ENCODE data around the gene ANKS1B.

Gene ANKS1B

DNA sequence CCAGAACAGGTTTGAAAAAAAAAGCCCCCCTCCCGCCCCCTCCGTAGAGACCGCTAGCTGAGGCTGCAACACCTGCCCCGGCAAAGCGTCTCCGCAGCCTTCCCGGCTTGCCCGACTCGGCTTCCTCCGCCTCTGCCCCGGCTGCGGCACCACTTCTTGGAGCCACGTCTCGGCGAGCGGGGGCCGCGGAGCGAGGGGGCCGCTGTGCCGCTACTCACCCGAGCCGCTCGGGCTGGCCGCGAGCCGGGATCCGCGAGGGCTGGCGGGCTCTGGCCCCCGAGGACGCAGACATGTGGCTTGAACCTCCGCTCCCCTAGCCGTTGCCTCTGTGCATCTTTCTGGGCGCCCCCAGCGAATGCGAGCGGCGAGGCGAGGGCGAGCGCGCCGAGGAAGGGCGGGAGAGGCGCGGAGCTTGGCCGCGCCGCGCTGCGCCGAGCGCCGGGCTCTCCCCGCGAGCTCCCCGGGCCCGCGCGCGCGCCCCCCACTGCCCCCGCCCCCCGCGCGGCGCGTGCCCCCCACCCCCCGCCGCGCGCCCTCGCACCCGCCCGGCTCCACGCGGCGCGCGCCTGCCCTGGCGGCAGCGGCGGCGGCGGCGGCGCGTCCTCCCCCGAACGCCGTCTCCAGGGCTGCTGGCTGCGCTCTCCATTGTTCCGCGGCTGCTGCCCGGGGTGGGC, 1090.2 kb downstream of the ANKS1B start:
- H3K27ac ChIP-seq: no peak overlapping the region
- no peaks in the 10 kb centered on the region for H3K9me3 ChIP-seq
- TF ChIP-seq, protein P1, sequence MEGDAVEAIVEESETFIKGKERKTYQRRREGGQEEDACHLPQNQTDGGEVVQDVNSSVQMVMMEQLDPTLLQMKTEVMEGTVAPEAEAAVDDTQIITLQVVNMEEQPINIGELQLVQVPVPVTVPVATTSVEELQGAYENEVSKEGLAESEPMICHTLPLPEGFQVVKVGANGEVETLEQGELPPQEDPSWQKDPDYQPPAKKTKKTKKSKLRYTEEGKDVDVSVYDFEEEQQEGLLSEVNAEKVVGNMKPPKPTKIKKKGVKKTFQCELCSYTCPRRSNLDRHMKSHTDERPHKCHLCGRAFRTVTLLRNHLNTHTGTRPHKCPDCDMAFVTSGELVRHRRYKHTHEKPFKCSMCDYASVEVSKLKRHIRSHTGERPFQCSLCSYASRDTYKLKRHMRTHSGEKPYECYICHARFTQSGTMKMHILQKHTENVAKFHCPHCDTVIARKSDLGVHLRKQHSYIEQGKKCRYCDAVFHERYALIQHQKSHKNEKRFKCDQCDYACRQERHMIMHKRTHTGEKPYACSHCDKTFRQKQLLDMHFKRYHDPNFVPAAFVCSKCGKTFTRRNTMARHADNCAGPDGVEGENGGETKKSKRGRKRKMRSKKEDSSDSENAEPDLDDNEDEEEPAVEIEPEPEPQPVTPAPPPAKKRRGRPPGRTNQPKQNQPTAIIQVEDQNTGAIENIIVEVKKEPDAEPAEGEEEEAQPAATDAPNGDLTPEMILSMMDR (IDR thresholded peaks at IDR 0.05): no peak
- no peaks in the 10 kb centered on the region for H3K36me3 ChIP-seq
- H3K4me1 ChIP-seq: peaks cover 0 to 19% (median 9%) of the 10 kb centered on the region in 4 donors
- H3K27me3 ChIP-seq: peaks cover 0 to 16% of the 10 kb centered on the region in 2 donors
- DNase-seq: no peak
- intact Hi-C loops (cut with DNase I; ENCODE audit: low total_unique reads): no loop called here
- peak overlapping the region; percentile 33 to 49 for H3K4me3 ChIP-seq

DNA sequence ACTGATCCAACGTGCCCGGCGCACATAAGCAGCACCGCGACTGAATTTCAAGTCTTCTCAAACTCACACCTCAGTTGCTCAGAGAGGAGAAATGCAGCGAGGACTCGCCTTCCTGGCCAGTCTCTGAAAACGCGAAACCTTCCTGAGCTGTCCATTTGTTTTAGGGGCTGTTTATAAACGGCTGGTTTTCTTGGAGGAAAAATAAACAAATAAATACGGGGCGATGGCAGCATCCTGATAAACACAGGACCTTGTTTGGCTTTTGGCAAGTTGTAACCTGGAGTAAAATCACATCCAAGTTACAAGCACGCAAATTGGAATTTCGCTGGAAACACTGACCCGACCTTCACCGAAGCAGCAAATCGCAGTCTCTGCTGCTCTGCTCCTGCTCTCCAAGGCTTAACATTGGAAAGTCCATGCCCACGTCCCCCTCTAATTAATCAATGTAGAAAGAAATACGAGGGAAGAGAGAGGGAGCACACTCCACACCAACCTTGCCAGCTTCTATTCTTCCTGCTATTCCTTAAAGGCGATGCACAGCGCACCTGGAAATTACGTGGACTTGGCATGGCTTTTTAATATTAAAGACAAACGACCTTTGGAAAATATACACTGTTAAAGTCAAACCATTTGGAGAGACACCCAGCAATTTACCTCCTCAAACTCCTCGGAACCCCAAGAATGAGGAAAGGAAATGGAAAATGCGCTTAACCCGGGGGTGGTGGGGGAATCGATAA, 1090.9 kb downstream of the ANKS1B start:
- H3K36me3 ChIP-seq: no peaks in the 10 kb centered on the region
- TF ChIP-seq, protein P1 (IDR thresholded peaks at IDR 0.05): no peak
- H3K27ac ChIP-seq: no peak overlapping the region
- H3K4me3 ChIP-seq: peak overlapping the region in 1 of 2 donors; percentile 24
- peaks cover 0 to 19% (median 9%) of the 10 kb centered on the region in 4 donors for H3K4me1 ChIP-seq
- intact Hi-C loops (cut with DNase I; ENCODE audit: low total_unique reads): no loop called here
- peaks cover 0 to 16% of the 10 kb centered on the region in 2 donors for H3K27me3 ChIP-seq
- DNase-seq: no peak
- H3K9me3 ChIP-seq: no peaks in the 10 kb centered on the region

DNA sequence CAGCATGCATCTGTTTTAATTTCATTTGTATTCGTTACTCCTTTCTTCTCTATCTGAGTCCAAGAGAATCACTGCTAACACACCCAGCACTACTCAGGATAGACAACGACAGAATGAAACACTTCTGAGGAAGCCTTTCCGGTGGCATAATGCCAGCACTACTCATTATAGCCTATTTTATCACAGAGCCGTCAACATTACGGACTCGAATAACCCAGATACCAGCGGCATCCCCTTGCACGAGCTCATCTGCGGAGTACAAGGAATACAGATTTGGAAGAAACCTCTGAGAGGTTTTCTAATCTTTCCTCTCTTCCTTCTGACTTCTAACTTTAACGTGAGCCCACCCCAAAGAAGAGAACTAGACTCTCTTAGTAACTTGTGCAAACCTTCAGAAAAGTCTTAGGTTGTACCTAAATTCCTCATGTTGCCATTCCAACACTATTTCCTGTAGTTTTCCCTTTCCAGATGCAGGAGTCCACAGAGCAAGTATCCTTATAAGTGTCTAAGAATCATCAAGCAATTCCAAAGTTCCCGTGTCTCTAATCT, 1091.5 kb downstream of the ANKS1B start:
- peaks cover 0 to 19% (median 9%) of the 10 kb centered on the region in 4 donors for H3K4me1 ChIP-seq
- no peak for DNase-seq
- no peaks in the 10 kb centered on the region for H3K36me3 ChIP-seq
- no peaks in the 10 kb centered on the region for H3K9me3 ChIP-seq
- intact Hi-C loops (cut with DNase I; ENCODE audit: low total_unique reads): no loop called here
- peaks cover 0 to 16% of the 10 kb centered on the region in 2 donors for H3K27me3 ChIP-seq
- TF ChIP-seq, protein P1 (IDR thresholded peaks at IDR 0.05): no peak
- H3K27ac ChIP-seq: no peak overlapping the region
- H3K4me3 ChIP-seq: no peak overlapping the region

DNA sequence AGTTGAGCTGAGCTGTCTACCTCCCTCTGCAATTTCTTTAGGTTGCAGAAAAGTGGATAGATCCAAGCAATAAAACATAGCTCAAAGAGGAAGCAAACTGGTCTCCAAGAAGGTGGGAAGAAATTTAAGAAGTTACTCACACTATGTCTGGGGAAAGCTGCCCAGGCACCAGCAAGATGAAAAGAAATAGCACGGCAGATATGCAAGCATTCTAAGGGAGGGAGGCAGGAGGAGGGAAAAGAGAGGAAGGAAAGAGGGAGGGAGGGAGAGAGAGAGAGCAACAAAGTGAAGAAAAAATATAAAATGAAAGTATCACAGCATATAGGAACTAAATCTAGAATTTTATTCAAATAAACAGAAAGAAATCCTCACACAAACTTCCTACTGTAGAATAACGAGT, 1099.0 kb downstream of the ANKS1B start:
- Histone ChIP-seq H3K27ac (no peak overlapping the region), H3K4me1 (no peaks in the 10 kb centered on the region)

DNA sequence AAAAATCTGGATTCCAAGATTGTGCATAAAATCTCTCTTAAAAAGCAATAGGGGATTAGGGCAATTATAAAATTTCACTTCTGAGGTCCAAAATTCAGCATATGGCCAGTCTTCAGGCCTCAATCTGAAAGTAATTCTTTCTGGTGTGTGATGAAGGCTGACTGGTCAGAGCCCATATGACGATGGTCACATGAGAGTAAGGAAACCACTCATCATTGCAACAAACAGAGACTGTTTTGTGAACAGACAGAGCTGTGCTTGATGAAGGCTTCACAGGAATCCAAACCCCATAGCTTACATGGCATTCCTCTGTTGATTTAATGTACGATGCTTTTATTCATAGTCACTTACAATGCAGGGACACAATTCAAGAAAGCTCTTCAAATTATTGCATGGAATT, 1101.5 kb downstream of the ANKS1B start:
- H3K27ac ChIP-seq: no peak overlapping the region
- TF ChIP-seq, protein P1 (IDR thresholded peaks at IDR 0.05): no peak

More for the DNA sequence above, 1099.0 kb downstream of the ANKS1B start:
- Histone ChIP-seq H3K36me3 (no peaks in the 10 kb centered on the region), H3K9me3 (no peaks in the 10 kb centered on the region), H3K4me3 (no peak overlapping the region), H3K27me3 (no peaks in the 10 kb centered on the region)
- TF ChIP-seq, protein P1 (IDR thresholded peaks at IDR 0.05): no peak
- DNase-seq: no peak
- intact Hi-C loops (cut with DNase I; ENCODE audit: low total_unique reads): no loop called here

More for the DNA sequence above, 1101.5 kb downstream of the ANKS1B start:
- Histone ChIP-seq H3K4me3 (no peak overlapping the region), H3K27me3 (no peaks in the 10 kb centered on the region), H3K9me3 (no peaks in the 10 kb centered on the region), H3K36me3 (no peaks in the 10 kb centered on the region), H3K4me1 (no peaks in the 10 kb centered on the region)
- no peak for DNase-seq
- intact Hi-C loops (cut with DNase I; ENCODE audit: low total_unique reads): no loop called here
